Body of pancreas (tissue), 4 donors: ENCODE data around the gene PHOX2B. TPM values are rescaled to one million over a fixed set of nuclear protein-coding genes. Genes with fewer than 3 reads are reported as not detected.

Experiments
- ATAC-seq: fragments of 150-250 bp; one replicate; pipeline ENCODE4 v1.9.1; 2016
- DNase-seq, 4 donors: peaks; one replicate each; pipeline ENCODE4 v3.0.0-alpha.2; 2019
- H3K27ac ChIP-seq, 4 donors: fragments of 200-600 bp; sonication (generic); 1 replicate in 3 of 4; 2 replicates in 1 of 4; pipeline versions ENCODE4 v1.5.1 to v1.6.1; 2016 to 2019; ENCODE audit warnings: mild to moderate bottlenecking in 1 of 4, mixed read lengths in 1 of 4, moderate library complexity in 1 of 4
- H3K27me3 ChIP-seq, 2 donors: fragments of 200-600 bp; sonication (generic); one replicate each; pipeline ENCODE4 v1.6.0; 2016; ENCODE audit warnings: mild to moderate bottlenecking in 1 of 2
- H3K36me3 ChIP-seq, 2 donors: fragments of 200-600 bp; sonication (generic); replicated peaks in 1 of 2; 2 replicates each; pipeline ENCODE4 v1.5.1; 2016; ENCODE audit warnings: low read depth in 2 of 2; ENCODE audit not compliant: insufficient read depth in 1 of 2
- H3K4me1 ChIP-seq: fragments of 200-600 bp; sonication (generic); one replicate; pipeline ENCODE4 v1.6.0; 2016
- H3K4me3 ChIP-seq, 2 donors: fragments of 200-600 bp; sonication (generic); 1 replicate in 1 of 2; 2 replicates in 1 of 2; pipeline ENCODE4 v1.5.1; 2016 to 2019
- H3K9me3 ChIP-seq, 3 donors: fragments of 200-600 bp; sonication (generic); 1 replicate in 2 of 3; 2 replicates in 1 of 3; pipeline ENCODE4 v1.5.1; 2016
- CTCF ChIP-seq, 7 experiments: fragments of 450-650 bp in 4 of 7; fragments of 200-600 bp in 3 of 7; sonication (generic) in 3 of 7; IDR thresholded peaks; one replicate each; pipeline ENCODE4 v1.5.1; 2016 to 2019; ENCODE audit warnings: antibody characterized with exemption in 7 of 7
- POLR2A ChIP-seq, 3 donors: fragments of 450-650 bp; IDR thresholded peaks; one replicate each; pipeline ENCODE4 v1.6.1; 2016; ENCODE audit warnings: antibody characterized with exemption in 3 of 3, mild to moderate bottlenecking in 2 of 3
- WGBS, 2 donors: methylation state at CpG; one replicate each; pipeline ENCODE4 v1.1.5; 2017; 5-methylcytosine and 5-hydroxymethylcytosine counted together
- intact Hi-C: fragments of 100-400 bp; cut with DNase I; formaldehyde crosslinking; loops from one replicate; pipeline ENCODE4 v1.15.1; 2023
- total RNA-seq, 2 donors: library from RNA; depleted of rRNA; stranded (reverse); fragments of >200 nt; gene quantifications; one replicate each; pipeline ENCODE4 v1.1.0, GENCODE V29; 2016

Gene PHOX2B
- total RNA-seq, 2 donors from 2014 or later, result not detected

GRCh38 chr4:41723286-41723685 lies 25.2 kb downstream of the PHOX2B start:
- no peak for ATAC-seq
- 62 to 72% methylated on average over 3 of the region's 3 CpGs for WGBS, 2 donors

GRCh38 chr4:41722181-41722580 lies 26.3 kb downstream of the PHOX2B start:
- Histone ChIP-seq H3K4me3 (no peak overlapping the region), H3K36me3 (no peaks in the 10 kb centered on the region), H3K4me1 (no peaks in the 10 kb centered on the region), H3K27ac (no peak overlapping the region), H3K27me3 (no peaks in the 10 kb centered on the region), H3K9me3 (no peaks in the 10 kb centered on the region)
- no peak for ATAC-seq
- intact Hi-C loops, result no loop called here
- WGBS, 2 donors, result 79 to 82% methylated on average over 1 of the region's 1 CpG
- DNase-seq, result no peak
- TF ChIP-seq CTCF (IDR thresholded peaks at IDR 0.05) (no peak), POLR2A (IDR thresholded peaks at IDR 0.05) (no peak)

More at GRCh38 chr4:41723286-41723685, 25.2 kb downstream of the PHOX2B start:
- Histone ChIP-seq H3K27me3 (no peaks in the 10 kb centered on the region), H3K4me3 (no peak overlapping the region), H3K27ac (no peak overlapping the region), H3K36me3 (no peaks in the 10 kb centered on the region), H3K9me3 (no peaks in the 10 kb centered on the region), H3K4me1 (no peaks in the 10 kb centered on the region)
- TF ChIP-seq CTCF (IDR thresholded peaks at IDR 0.05) (no peak), POLR2A (IDR thresholded peaks at IDR 0.05) (no peak)
- no peak for DNase-seq
- intact Hi-C loops, result no loop called here

- no peak for DNase-seq
- Histone ChIP-seq H3K36me3 (no peaks in the 10 kb centered on the region), H3K4me3 (no peak overlapping the region), H3K4me1 (no peaks in the 10 kb centered on the region), H3K27ac (no peak overlapping the region), H3K27me3 (no peaks in the 10 kb centered on the region), H3K9me3 (no peaks in the 10 kb centered on the region)
- 62 to 75% methylated on average over 2 of the region's 2 CpGs for WGBS, 2 donors
- TF ChIP-seq POLR2A (IDR thresholded peaks at IDR 0.05) (no peak), CTCF (IDR thresholded peaks at IDR 0.05) (no peak)
- ATAC-seq, result no peak
- intact Hi-C loops, result no loop called here
These were observed 29.1 kb downstream of the PHOX2B start for GRCh38 chr4:41719417-41719816.

GRCh38 chr4:41718907-41719306 lies 29.6 kb downstream of the PHOX2B start:
- Histone ChIP-seq H3K4me1 (no peaks in the 10 kb centered on the region), H3K4me3 (no peak overlapping the region), H3K27ac (no peak overlapping the region), H3K9me3 (no peaks in the 10 kb centered on the region), H3K27me3 (no peaks in the 10 kb centered on the region), H3K36me3 (no peaks in the 10 kb centered on the region)
- intact Hi-C loops, result no loop called here
- DNase-seq (no peak), ATAC-seq (no peak)
- TF ChIP-seq CTCF (IDR thresholded peaks at IDR 0.05), result no peak
- TF ChIP-seq POLR2A (IDR thresholded peaks at IDR 0.05), result no peak

- Histone ChIP-seq H3K9me3 (no peaks in the 10 kb centered on the region), H3K4me3 (no peak overlapping the region), H3K27me3 (no peaks in the 10 kb centered on the region), H3K36me3 (no peaks in the 10 kb centered on the region), H3K27ac (no peak overlapping the region), H3K4me1 (no peaks in the 10 kb centered on the region)
- WGBS, 2 donors, result 62 to 76% methylated on average over 1 of the region's 1 CpG
- DNase-seq, result no peak
- intact Hi-C loops, result no loop called here
- ATAC-seq, result no peak
- no peak for TF ChIP-seq POLR2A (IDR thresholded peaks at IDR 0.05)
- no peak for TF ChIP-seq CTCF (IDR thresholded peaks at IDR 0.05)
These were observed 33.4 kb downstream of the PHOX2B start for GRCh38 chr4:41715155-41715554.
